ENCODE data around the gene NUP153. TPM values are rescaled to one million over a fixed set of nuclear protein-coding genes. Genes with fewer than 3 reads are reported as not detected.
"Not testable (repeated sequence)": the region's sequence is repeated elsewhere in the genome, so short reads cannot be mapped to it uniquely, and the experiment has no call there.

NUP153 gene
- total RNA-seq, 1 experiment from 2014 or later: 67.0 TPM

DNA sequence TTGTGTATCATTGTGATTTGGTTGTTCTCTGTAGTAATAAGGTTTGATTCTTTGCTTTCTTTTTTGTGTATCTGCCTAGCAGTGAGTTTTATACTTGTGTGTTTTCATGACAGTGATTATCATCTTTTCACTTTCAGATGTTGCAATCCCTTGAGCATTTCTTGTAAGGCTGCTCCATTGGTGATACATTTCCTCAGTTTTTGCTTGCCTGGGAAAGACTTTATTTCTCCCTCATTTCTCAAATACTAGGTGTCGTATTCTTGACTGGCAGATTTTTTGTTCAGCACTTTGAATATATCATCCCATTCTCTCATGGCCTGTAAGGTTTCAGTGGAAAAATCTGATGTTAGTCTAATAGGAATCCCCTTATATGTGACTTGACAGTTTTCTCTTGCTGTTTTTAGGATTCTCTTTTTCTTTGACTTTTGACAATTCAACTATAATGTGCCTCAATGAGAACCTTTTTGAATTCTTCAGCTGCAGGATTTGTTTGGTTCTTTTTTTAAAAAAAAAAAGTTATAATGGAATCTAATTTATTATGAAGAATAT, 31.1 kb upstream of the NUP153 start:
- H3K4me1 Mint-ChIP-seq: peaks cover 4% of the 10 kb centered on the region
- TF ChIP-seq, protein P1, sequence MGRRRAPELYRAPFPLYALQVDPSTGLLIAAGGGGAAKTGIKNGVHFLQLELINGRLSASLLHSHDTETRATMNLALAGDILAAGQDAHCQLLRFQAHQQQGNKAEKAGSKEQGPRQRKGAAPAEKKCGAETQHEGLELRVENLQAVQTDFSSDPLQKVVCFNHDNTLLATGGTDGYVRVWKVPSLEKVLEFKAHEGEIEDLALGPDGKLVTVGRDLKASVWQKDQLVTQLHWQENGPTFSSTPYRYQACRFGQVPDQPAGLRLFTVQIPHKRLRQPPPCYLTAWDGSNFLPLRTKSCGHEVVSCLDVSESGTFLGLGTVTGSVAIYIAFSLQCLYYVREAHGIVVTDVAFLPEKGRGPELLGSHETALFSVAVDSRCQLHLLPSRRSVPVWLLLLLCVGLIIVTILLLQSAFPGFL (CRISPR knock-in tag; IDR thresholded peaks at IDR 0.05; ENCODE audit: borderline replicate concordance): no peak
- TF ChIP-seq, protein P2, sequence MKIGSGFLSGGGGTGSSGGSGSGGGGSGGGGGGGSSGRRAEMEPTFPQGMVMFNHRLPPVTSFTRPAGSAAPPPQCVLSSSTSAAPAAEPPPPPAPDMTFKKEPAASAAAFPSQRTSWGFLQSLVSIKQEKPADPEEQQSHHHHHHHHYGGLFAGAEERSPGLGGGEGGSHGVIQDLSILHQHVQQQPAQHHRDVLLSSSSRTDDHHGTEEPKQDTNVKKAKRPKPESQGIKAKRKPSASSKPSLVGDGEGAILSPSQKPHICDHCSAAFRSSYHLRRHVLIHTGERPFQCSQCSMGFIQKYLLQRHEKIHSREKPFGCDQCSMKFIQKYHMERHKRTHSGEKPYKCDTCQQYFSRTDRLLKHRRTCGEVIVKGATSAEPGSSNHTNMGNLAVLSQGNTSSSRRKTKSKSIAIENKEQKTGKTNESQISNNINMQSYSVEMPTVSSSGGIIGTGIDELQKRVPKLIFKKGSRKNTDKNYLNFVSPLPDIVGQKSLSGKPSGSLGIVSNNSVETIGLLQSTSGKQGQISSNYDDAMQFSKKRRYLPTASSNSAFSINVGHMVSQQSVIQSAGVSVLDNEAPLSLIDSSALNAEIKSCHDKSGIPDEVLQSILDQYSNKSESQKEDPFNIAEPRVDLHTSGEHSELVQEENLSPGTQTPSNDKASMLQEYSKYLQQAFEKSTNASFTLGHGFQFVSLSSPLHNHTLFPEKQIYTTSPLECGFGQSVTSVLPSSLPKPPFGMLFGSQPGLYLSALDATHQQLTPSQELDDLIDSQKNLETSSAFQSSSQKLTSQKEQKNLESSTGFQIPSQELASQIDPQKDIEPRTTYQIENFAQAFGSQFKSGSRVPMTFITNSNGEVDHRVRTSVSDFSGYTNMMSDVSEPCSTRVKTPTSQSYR (CRISPR knock-in tag; IDR thresholded peaks at IDR 0.05): no peak
- TF ChIP-seq FOXJ3 (CRISPR knock-in tag; IDR thresholded peaks at IDR 0.05; ENCODE audit: borderline replicate concordance) (no peak), SMAD4 (CRISPR knock-in tag; IDR thresholded peaks at IDR 0.05) (no peak), KAT7 (CRISPR knock-in tag; IDR thresholded peaks at IDR 0.05; ENCODE audit: borderline replicate concordance) (no peak), JUN (CRISPR knock-in tag; IDR thresholded peaks at IDR 0.05) (no peak), PRRX2 (CRISPR knock-in tag; IDR thresholded peaks at IDR 0.05) (no peak), NR2C2 (CRISPR knock-in tag; IDR thresholded peaks at IDR 0.05) (no peak)
- POLR2A ChIA-PET: no interaction called here
- ATAC-seq (no peak), DNase-seq (ENCODE audit: low spot score) (no peak)
- H3K27me3 Mint-ChIP-seq (ENCODE audit: low read depth): no peaks in the 10 kb centered on the region
- no peak overlapping the region for H3K4me3 Mint-ChIP-seq
- H3K36me3 Mint-ChIP-seq: peaks cover 26% of the 10 kb centered on the region
- CTCF ChIA-PET: no interaction called here
- peaks cover 30% of the 10 kb centered on the region for H3K9me3 Mint-ChIP-seq
- H3K27ac Mint-ChIP-seq: no peak overlapping the region

DNA sequence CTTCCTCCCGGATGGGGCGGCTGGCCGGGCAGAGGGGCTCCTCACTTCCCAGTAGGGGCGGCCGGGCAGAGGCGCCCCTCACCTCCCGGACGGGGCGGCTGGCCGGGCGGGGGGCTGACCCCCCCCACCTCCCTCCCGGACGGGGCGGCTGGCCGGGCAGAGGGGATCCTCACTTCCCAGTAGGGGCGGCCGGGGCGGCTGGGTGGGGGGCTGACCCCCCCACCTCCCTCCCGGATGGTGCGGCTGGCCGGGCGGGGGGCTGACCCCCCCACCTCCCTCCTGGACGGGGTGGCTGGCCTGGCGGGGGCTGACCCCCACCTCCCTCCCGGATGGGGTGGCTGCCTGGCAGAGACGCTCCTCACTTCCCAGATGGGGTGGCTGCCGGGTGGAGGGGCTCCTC, 28.6 kb upstream of the NUP153 start:
- POLR2A ChIA-PET; DNase-seq (ENCODE audit: low spot score); H3K27me3 Mint-ChIP-seq (ENCODE audit: low read depth); CTCF ChIA-PET; ATAC-seq; H3K4me3 Mint-ChIP-seq; H3K27ac Mint-ChIP-seq; H3K4me1 Mint-ChIP-seq: not testable (repeated sequence)
- Mint-ChIP-seq H3K9me3 (peaks cover 35% of the 10 kb centered on the region), H3K36me3 (peaks cover 26% of the 10 kb centered on the region)

DNA sequence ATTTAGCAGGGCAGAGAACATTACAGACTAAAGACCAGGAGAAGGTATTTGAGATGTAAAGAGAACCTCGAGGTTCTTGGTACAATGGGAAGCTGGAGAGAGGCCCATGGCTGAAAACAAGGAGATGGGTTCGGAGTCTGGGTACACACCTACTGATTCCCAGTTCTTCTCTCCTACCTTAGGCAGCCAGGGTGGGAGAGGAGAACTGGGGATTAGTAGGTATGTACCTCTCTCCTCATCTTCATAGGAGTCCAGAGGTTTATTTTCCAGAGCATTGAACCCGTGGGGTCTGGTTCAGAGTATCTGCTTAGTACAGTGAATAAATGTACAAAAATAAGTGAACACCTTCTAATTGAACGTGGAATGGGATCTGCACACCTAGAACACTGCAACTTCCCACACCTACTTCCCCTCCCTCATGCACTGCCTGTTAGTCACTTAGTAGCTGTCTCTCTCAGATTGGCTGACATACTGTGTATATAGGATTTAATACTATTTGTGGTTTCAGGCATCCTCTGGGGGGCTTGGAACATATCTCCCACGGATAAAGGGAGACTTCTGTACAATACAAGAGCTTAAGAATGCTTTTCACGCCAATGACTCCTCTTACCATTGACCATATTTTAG, 23.5 kb upstream of the NUP153 start:
- Mint-ChIP-seq H3K4me3 (no peak overlapping the region), H3K27me3 (ENCODE audit: low read depth) (no peaks in the 10 kb centered on the region), H3K4me1 (peaks cover 4% of the 10 kb centered on the region), H3K27ac (no peak overlapping the region), H3K9me3 (peaks cover 14% of the 10 kb centered on the region), H3K36me3 (peaks cover 3% of the 10 kb centered on the region; the same call in 1 of the 2 replicates)
- POLR2A ChIA-PET: interaction anchor here (0.6 kb wide), 1 partner anchor 8 kb away, joined by 6 read pairs; no protein-coding TSS in a partner anchor
- DNase-seq (ENCODE audit: low spot score) (no peak), ATAC-seq (no peak)
- TF ChIP-seq ZNF423 (CRISPR knock-in tag; IDR thresholded peaks at IDR 0.05) (no peak), TEAD1 (CRISPR knock-in tag; IDR thresholded peaks at IDR 0.05) (no peak), KAT7 (CRISPR knock-in tag; IDR thresholded peaks at IDR 0.05; ENCODE audit: borderline replicate concordance) (no peak), CREM (CRISPR knock-in tag; IDR thresholded peaks at IDR 0.05) (no peak), MXD4 (CRISPR knock-in tag; IDR thresholded peaks at IDR 0.05; ENCODE audit: borderline replicate concordance) (no peak), FOXK1 (CRISPR knock-in tag; IDR thresholded peaks at IDR 0.05) (no peak)
- TF ChIP-seq, protein P3, sequence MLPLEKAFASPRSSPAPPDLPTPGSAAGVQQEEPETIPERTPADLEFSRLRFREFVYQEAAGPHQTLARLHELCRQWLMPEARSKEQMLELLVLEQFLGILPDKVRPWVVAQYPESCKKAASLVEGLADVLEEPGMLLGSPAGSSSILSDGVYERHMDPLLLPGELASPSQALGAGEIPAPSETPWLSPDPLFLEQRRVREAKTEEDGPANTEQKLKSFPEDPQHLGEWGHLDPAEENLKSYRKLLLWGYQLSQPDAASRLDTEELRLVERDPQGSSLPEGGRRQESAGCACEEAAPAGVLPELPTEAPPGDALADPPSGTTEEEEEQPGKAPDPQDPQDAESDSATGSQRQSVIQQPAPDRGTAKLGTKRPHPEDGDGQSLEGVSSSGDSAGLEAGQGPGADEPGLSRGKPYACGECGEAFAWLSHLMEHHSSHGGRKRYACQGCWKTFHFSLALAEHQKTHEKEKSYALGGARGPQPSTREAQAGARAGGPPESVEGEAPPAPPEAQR (CRISPR knock-in tag; IDR thresholded peaks at IDR 0.05): no peak
- TF ChIP-seq, protein P4, sequence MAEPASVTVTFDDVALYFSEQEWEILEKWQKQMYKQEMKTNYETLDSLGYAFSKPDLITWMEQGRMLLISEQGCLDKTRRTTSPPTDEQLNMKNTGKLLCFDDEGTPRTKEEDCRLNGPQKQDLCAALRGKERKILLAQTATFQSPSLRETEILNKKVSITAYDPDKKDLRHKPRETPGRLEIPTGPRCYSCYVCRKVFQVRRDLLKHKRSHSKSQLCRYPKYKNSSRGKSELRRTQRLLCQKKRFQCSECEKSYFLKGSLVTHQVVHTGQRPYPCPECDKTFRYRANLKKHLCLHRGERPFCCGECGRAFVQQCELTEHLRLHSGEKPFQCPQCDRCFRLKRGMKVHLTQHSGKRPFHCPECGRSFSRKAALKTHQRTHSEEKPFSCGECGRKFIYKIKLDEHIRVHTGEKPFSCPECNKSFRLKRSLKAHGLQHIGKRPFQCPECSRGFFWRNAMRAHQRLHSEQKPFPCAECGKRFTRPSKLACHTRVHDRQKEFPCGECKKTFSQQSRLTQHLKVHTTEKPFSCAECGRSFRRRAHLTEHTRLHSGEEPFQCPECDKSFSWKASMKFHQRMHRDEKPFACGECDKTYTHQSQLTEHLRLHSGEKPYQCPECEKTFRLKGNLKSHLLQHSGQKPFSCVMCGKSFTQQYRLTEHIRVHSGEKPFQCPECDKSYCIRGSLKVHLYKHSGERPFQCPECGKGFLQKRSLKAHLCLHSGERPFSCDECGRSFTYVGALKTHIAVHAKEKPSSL (CRISPR knock-in tag; conservative IDR thresholded peaks at IDR 0.05): no peak
- TF ChIP-seq, protein P5, sequence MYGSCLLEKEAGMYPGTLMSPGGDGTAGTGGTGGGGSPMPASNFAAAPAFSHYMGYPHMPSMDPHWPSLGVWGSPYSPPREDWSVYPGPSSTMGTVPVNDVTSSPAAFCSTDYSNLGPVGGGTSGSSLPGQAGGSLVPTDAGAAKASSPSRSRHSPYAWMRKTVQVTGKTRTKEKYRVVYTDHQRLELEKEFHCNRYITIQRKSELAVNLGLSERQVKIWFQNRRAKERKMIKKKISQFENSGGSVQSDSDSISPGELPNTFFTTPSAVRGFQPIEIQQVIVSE (CRISPR knock-in tag; IDR thresholded peaks at IDR 0.05; ENCODE audit: borderline replicate concordance): no peak
- TF ChIP-seq, protein P6, sequence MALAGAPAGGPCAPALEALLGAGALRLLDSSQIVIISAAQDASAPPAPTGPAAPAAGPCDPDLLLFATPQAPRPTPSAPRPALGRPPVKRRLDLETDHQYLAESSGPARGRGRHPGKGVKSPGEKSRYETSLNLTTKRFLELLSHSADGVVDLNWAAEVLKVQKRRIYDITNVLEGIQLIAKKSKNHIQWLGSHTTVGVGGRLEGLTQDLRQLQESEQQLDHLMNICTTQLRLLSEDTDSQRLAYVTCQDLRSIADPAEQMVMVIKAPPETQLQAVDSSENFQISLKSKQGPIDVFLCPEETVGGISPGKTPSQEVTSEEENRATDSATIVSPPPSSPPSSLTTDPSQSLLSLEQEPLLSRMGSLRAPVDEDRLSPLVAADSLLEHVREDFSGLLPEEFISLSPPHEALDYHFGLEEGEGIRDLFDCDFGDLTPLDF (CRISPR knock-in tag; IDR thresholded peaks at IDR 0.05): no peak
- CTCF ChIA-PET: interaction anchor here (1.3 kb wide), 1 partner anchor 26 kb away, joined by 3 read pairs; no protein-coding TSS in a partner anchor

All from WTC11 (cell line).